Measurements from ENCODE around the gene LRRC61.

The LRRC61 gene

GRCh38 chr7:150371131-150371995 is 48.2 kb downstream of the LRRC61 start:
- DNase-seq (ENCODE audit: low read depth), result no peak

GRCh38 chr7:150371996-150372270 is 48.8 kb downstream of the LRRC61 start:
- DNase-seq (ENCODE audit: low read depth), result no peak

- no peak for DNase-seq (ENCODE audit: low read depth)
These were observed 49.3 kb downstream of the LRRC61 start for GRCh38 chr7:150372271-150373048.

- DNase-seq (ENCODE audit: low read depth), result no peak
These were observed 50.1 kb downstream of the LRRC61 start for GRCh38 chr7:150373049-150373801.

GRCh38 chr7:150374026-150374425 is 50.9 kb downstream of the LRRC61 start:
- no peak for DNase-seq (ENCODE audit: low read depth)

- DNase-seq (ENCODE audit: low read depth), result no peak
These were observed 51.3 kb downstream of the LRRC61 start for GRCh38 chr7:150374472-150374871.

GRCh38 chr7:150375662-150376521 is 52.7 kb downstream of the LRRC61 start:
- no peak for DNase-seq (ENCODE audit: low read depth)

GRCh38 chr7:150376560-150376959 is 53.4 kb downstream of the LRRC61 start:
- DNase-seq (ENCODE audit: low read depth), result no peak

- no peak for DNase-seq (ENCODE audit: low read depth)
These were observed 54.0 kb downstream of the LRRC61 start for GRCh38 chr7:150377196-150377595.

GRCh38 chr7:150377635-150378034 is 54.5 kb downstream of the LRRC61 start:
- no peak for DNase-seq (ENCODE audit: low read depth)

- peak; percentile 63 for DNase-seq (ENCODE audit: low read depth)
These were observed 55.1 kb downstream of the LRRC61 start for GRCh38 chr7:150378115-150378852.

GRCh38 chr7:150378853-150379440 is 55.8 kb downstream of the LRRC61 start, which contains the start of gene ZNF775:
Gene ZNF775, plus strand, starts transcription at chr7:150379330. Its CDS starts 9,141 bp downstream, at chr7:150388471.
- DNase-seq (ENCODE audit: low read depth), result peak; percentile 93

- peak; percentile 26 for DNase-seq (ENCODE audit: low read depth)
These were observed 56.6 kb downstream of the LRRC61 start for GRCh38 chr7:150379441-150380379.

- no peak for DNase-seq (ENCODE audit: low read depth)
These were observed 57.3 kb downstream of the LRRC61 start for GRCh38 chr7:150380463-150380862.

GRCh38 chr7:150381096-150381495 is 57.9 kb downstream of the LRRC61 start:
- no peak for DNase-seq (ENCODE audit: low read depth)

- no peak for DNase-seq (ENCODE audit: low read depth)
These were observed 58.6 kb downstream of the LRRC61 start for GRCh38 chr7:150381785-150382122.

- DNase-seq (ENCODE audit: low read depth), result no peak
These were observed 59.1 kb downstream of the LRRC61 start for GRCh38 chr7:150382123-150382843.

GRCh38 chr7:150382844-150383225 is 59.7 kb downstream of the LRRC61 start:
- no peak for DNase-seq (ENCODE audit: low read depth)

All from iris pigment epithelial cell (primary cell).